GM12878 (cell line): Measurements from ENCODE around the gene PPAT.

ENCODE experiments used
- HCFC1 ChIP-seq: fragments of 150-350 bp; IDR thresholded peaks from 2 replicates; pipeline ENCODE4 v1.6.1; 2014; ENCODE audit warnings: low read length
- JUNB ChIP-seq: IDR thresholded peaks from 2 replicates; pipeline ENCODE4 v1.6.1; 2016; ENCODE audit warnings: antibody characterized with exemption, mild to moderate bottlenecking
- NFIC ChIP-seq: IDR thresholded peaks from 2 replicates; pipeline ENCODE4 v1.6.1; 2012; ENCODE audit warnings: low read depth, mild to moderate bottlenecking, inconsistent platforms, low read length, moderate library complexity
- NFXL1 ChIP-seq: fragments of 450-650 bp; IDR thresholded peaks from 2 replicates; pipeline ENCODE4 v1.6.1; 2017; ENCODE audit warnings: antibody characterized with exemption, mild to moderate bottlenecking, borderline replicate concordance
- POLR2A ChIP-seq: IDR thresholded peaks from 2 replicates; pipeline ENCODE4 v1.6.1; 2011; ENCODE audit warnings: low read depth, mild to moderate bottlenecking, low read length
- ZNF207 ChIP-seq: fragments of 450-650 bp; IDR thresholded peaks from 2 replicates; pipeline ENCODE4 v1.6.1; 2014; ENCODE audit warnings: antibody characterized with exemption, mild to moderate bottlenecking, borderline replicate concordance
- TF ChIP-seq, protein P1 (sequence below): IDR thresholded peaks from 2 replicates; pipeline ENCODE4 v1.6.1; 2012; ENCODE audit warnings: low read depth, low read length, improper control_type of control experiment
- TF ChIP-seq, protein P2 (sequence below): fragments of 450-650 bp; IDR thresholded peaks from 2 replicates; pipeline ENCODE4 v1.6.1; 2016; ENCODE audit warnings: mild to moderate bottlenecking, moderate library complexity, borderline replicate concordance

DNA sequence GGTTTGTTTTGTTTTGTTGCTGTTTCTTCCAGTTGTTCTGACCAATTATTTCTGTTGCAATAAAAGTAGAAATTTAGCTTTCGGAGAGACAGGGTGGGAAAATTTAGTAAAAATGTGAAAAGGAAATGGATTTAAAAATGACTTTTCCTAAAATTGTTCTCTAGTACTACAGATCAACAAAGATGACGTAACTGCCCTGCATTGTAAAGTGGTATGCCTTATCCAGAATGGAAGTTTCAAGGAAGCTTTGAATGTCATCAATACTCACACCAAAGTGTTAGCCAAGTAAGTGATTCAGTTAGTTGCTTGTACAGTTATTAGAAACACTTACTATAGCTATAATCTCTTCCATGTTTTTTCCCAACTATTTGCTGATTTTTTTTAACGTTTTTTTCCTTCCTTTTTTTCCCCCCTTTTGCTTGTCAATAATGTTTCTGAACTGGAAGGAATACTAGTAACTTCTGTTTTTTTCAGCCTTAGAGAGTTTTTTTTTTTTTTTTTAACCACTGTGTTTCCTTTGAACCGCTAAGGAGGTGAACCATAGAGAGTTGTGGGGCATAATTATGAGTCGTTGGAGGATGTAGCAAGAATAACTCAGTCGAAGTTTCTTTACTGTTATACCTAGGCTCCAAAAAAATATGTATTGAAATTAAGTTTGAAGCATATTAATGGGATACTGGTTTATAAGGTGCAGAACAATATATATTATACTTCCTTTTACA, 34.2 kb upstream of the PPAT start:
- TF ChIP-seq NFIC, result no peak
- TF ChIP-seq NFXL1, result no peak
- TF ChIP-seq POLR2A, result no peak
- no peak for TF ChIP-seq ZNF207
- TF ChIP-seq, protein P1, sequence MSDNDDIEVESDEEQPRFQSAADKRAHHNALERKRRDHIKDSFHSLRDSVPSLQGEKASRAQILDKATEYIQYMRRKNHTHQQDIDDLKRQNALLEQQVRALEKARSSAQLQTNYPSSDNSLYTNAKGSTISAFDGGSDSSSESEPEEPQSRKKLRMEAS, result no peak
- no peak for TF ChIP-seq JUNB
- TF ChIP-seq, protein P2, sequence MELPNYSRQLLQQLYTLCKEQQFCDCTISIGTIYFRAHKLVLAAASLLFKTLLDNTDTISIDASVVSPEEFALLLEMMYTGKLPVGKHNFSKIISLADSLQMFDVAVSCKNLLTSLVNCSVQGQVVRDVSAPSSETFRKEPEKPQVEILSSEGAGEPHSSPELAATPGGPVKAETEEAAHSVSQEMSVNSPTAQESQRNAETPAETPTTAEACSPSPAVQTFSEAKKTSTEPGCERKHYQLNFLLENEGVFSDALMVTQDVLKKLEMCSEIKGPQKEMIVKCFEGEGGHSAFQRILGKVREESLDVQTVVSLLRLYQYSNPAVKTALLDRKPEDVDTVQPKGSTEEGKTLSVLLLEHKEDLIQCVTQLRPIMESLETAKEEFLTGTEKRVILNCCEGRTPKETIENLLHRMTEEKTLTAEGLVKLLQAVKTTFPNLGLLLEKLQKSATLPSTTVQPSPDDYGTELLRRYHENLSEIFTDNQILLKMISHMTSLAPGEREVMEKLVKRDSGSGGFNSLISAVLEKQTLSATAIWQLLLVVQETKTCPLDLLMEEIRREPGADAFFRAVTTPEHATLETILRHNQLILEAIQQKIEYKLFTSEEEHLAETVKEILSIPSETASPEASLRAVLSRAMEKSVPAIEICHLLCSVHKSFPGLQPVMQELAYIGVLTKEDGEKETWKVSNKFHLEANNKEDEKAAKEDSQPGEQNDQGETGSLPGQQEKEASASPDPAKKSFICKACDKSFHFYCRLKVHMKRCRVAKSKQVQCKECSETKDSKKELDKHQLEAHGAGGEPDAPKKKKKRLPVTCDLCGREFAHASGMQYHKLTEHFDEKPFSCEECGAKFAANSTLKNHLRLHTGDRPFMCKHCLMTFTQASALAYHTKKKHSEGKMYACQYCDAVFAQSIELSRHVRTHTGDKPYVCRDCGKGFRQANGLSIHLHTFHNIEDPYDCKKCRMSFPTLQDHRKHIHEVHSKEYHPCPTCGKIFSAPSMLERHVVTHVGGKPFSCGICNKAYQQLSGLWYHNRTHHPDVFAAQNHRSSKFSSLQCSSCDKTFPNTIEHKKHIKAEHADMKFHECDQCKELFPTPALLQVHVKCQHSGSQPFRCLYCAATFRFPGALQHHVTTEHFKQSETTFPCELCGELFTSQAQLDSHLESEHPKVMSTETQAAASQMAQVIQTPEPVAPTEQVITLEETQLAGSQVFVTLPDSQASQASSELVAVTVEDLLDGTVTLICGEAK, result no peak
- TF ChIP-seq HCFC1, result no peak
